GM19467 (cell line): ENCODE data around the gene SIRT7.

Experiments used
- ATAC-seq: cut with Tn5 transposase; IDR thresholded peaks from one replicate; pipeline ENCODE4 v1.9.1; 2021; ENCODE audit warnings: mild to moderate bottlenecking, moderate library complexity; ENCODE audit not compliant: unreplicated experiment

SIRT7 gene

GRCh38 chr17:81917565-81918332, at the start of gene SIRT7:
TSS of gene SIRT7 (minus strand) at chr17:81918176. CDS start at chr17:81918131, 45 bp downstream.
- ATAC-seq: peak; percentile 63

GRCh38 chr17:81967244-81967532, 49.2 kb upstream of the SIRT7 start:
- no peak for ATAC-seq

GRCh38 chr17:81966343-81967243, 48.6 kb upstream of the SIRT7 start:
- ATAC-seq: no peak

GRCh38 chr17:81964081-81964849, 46.3 kb upstream of the SIRT7 start:
- no peak for ATAC-seq

- no peak for ATAC-seq
Observed at GRCh38 chr17:81962499-81963441, 44.8 kb upstream of the SIRT7 start.

- no peak for ATAC-seq
Observed at GRCh38 chr17:81961521-81962498, 43.8 kb upstream of the SIRT7 start.

GRCh38 chr17:81961087-81961511, 43.1 kb upstream of the SIRT7 start, which contains the start of gene NOTUM:
TSS of gene NOTUM (minus strand) at chr17:81961187. CDS start at chr17:81960909, 278 bp downstream.
- no peak for ATAC-seq

- no peak for ATAC-seq
Observed at GRCh38 chr17:81960130-81960958, 42.4 kb upstream of the SIRT7 start.

GRCh38 chr17:81959362-81960129, 41.6 kb upstream of the SIRT7 start:
- no peak for ATAC-seq

GRCh38 chr17:81958633-81959342, 40.8 kb upstream of the SIRT7 start:
- no peak for ATAC-seq

- no peak for ATAC-seq
Observed at GRCh38 chr17:81957691-81958432, 39.9 kb upstream of the SIRT7 start.

GRCh38 chr17:81956607-81957589, 38.9 kb upstream of the SIRT7 start:
- no peak for ATAC-seq

- ATAC-seq: no peak
Observed at GRCh38 chr17:81955756-81956544, 38.0 kb upstream of the SIRT7 start.
